Stimulated activated CD8-positive, alpha-beta memory T cell treated with anti-CD3 and anti-CD28 coated beads, Interleukin-7, amount 100 ng/mL, for 1 hour (primary cell): ENCODE data around the gene FNDC1.
A peak's percentile ranks its signal among the peaks of the same experiment; 100 is the strongest.
"Not testable (repeated sequence)": the region's sequence is repeated elsewhere in the genome, so short reads cannot be mapped to it uniquely, and the experiment has no call there.

Source experiments
- DNase-seq, 2 donors: peaks; one replicate each; pipeline ENCODE4 v3.0.0-alpha.2; 2020; ENCODE audit warnings: low read depth in 2 of 2

FNDC1 gene

GRCh38 chr6:159169193-159169555 is at the start of gene FNDC1:
TSS of gene FNDC1 (plus strand) at chr6:159169400. CDS start at chr6:159169597, 197 bp downstream.
- no peak for DNase-seq

GRCh38 chr6:159119791-159120190 is 49.4 kb upstream of the FNDC1 start:
- no peak for DNase-seq

GRCh38 chr6:159121486-159121885 is 47.7 kb upstream of the FNDC1 start:
- DNase-seq, result no peak

- DNase-seq, result no peak
Observed at GRCh38 chr6:159122453-159122852, 46.7 kb upstream of the FNDC1 start.

- not testable (repeated sequence) for DNase-seq
Observed at GRCh38 chr6:159123831-159124230, 45.4 kb upstream of the FNDC1 start.

GRCh38 chr6:159125014-159125609 is 44.1 kb upstream of the FNDC1 start:
- no peak for DNase-seq

GRCh38 chr6:159125951-159126352 is 43.2 kb upstream of the FNDC1 start:
- no peak for DNase-seq

GRCh38 chr6:159126590-159126989 is 42.6 kb upstream of the FNDC1 start:
- no peak for DNase-seq

GRCh38 chr6:159127701-159128100 is 41.5 kb upstream of the FNDC1 start:
- DNase-seq, result no peak

- DNase-seq, result no peak
Observed at GRCh38 chr6:159128978-159129377, 40.2 kb upstream of the FNDC1 start.

- no peak for DNase-seq
Observed at GRCh38 chr6:159130846-159131245, 38.4 kb upstream of the FNDC1 start.

- no peak for DNase-seq
Observed at GRCh38 chr6:159131709-159132108, 37.5 kb upstream of the FNDC1 start.

- no peak for DNase-seq
Observed at GRCh38 chr6:159132664-159133063, 36.5 kb upstream of the FNDC1 start.

GRCh38 chr6:159134701-159135364 is 34.4 kb upstream of the FNDC1 start:
- peak; percentile 51 to 60 for DNase-seq

GRCh38 chr6:159137676-159138075 is 31.5 kb upstream of the FNDC1 start:
- DNase-seq, result no peak

- no peak for DNase-seq
Observed at GRCh38 chr6:159142531-159142930, 26.7 kb upstream of the FNDC1 start.

- no peak for DNase-seq
Observed at GRCh38 chr6:159148641-159149040, 20.6 kb upstream of the FNDC1 start.

- no peak for DNase-seq
Observed at GRCh38 chr6:159149641-159150040, 19.6 kb upstream of the FNDC1 start.

- DNase-seq, result peak in 1 of 2 donors; percentile 4
Observed at GRCh38 chr6:159151266-159151855, 17.8 kb upstream of the FNDC1 start.

- no peak for DNase-seq
Observed at GRCh38 chr6:159152041-159152440, 17.2 kb upstream of the FNDC1 start.

GRCh38 chr6:159152782-159153181 is 16.4 kb upstream of the FNDC1 start:
- no peak for DNase-seq

- no peak for DNase-seq
Observed at GRCh38 chr6:159155679-159156078, 13.5 kb upstream of the FNDC1 start.

- no peak for DNase-seq
Observed at GRCh38 chr6:159156089-159156488, 13.1 kb upstream of the FNDC1 start.
